HEK293 (cell line): ENCODE results near the gene NCAPD3.

Experiments used
- EGR2 ChIP-seq: fragments of 450-650 bp; formaldehyde crosslinking; IDR thresholded peaks from 2 replicates; pipeline ENCODE4 v1.5.1; 2016; ENCODE audit warnings: low read depth, missing biosample characterization, missing genetic modification characterization
- GLI2 ChIP-seq: fragments of 450-650 bp; formaldehyde crosslinking; IDR thresholded peaks from 2 replicates; pipeline ENCODE4; 2017; ENCODE audit warnings: missing biosample characterization, missing genetic modification characterization, low read depth, borderline replicate concordance
- KLF16 ChIP-seq: fragments of 450-650 bp; formaldehyde crosslinking; IDR thresholded peaks from 2 replicates; pipeline ENCODE4 v1.5.1; 2017; ENCODE audit warnings: missing biosample characterization, missing genetic modification characterization
- KLF7 ChIP-seq: fragments of 450-650 bp; formaldehyde crosslinking; IDR thresholded peaks from 2 replicates; pipeline ENCODE4 v1.5.1; 2016; ENCODE audit warnings: missing biosample characterization, missing genetic modification characterization, borderline replicate concordance
- TRIM28 ChIP-seq: IDR thresholded peaks from 2 replicates; pipeline ENCODE4 v1.6.1; 2011; ENCODE audit warnings: low read length, control low read depth, borderline replicate concordance
- ZBTB7A ChIP-seq: fragments of 450-650 bp; formaldehyde crosslinking; IDR thresholded peaks from 2 replicates; pipeline ENCODE4 v1.5.1; 2016; ENCODE audit warnings: low read depth, missing biosample characterization, missing genetic modification characterization
- ZFHX2 ChIP-seq: fragments of 450-650 bp; formaldehyde crosslinking; conservative IDR thresholded peaks from 2 replicates; pipeline ENCODE4 v1.5.1; 2016; ENCODE audit warnings: missing biosample characterization, missing genetic modification characterization
- ZNF140 ChIP-seq: fragments of 450-650 bp; formaldehyde crosslinking; IDR thresholded peaks from 2 replicates; pipeline ENCODE4 v1.5.1; 2016; ENCODE audit warnings: missing biosample characterization, missing genetic modification characterization
- ZNF155 ChIP-seq: fragments of 450-650 bp; formaldehyde crosslinking; IDR thresholded peaks from 2 replicates; pipeline ENCODE4 v1.5.1; 2016; ENCODE audit warnings: missing biosample characterization, missing genetic modification characterization
- ZNF184 ChIP-seq: fragments of 450-650 bp; IDR thresholded peaks from 2 replicates; pipeline ENCODE4 v1.5.1; 2018; ENCODE audit warnings: missing biosample characterization, mild to moderate bottlenecking, missing genetic modification characterization
- ZNF202 ChIP-seq: fragments of 450-650 bp; formaldehyde crosslinking; IDR thresholded peaks from 2 replicates; pipeline ENCODE4 v1.5.1; 2016; ENCODE audit warnings: missing biosample characterization, missing genetic modification characterization, borderline replicate concordance
- ZNF302 ChIP-seq: fragments of 450-650 bp; formaldehyde crosslinking; IDR thresholded peaks from 2 replicates; pipeline ENCODE4 v1.5.1; 2016; ENCODE audit warnings: missing biosample characterization, missing genetic modification characterization, low read depth
- ZNF561 ChIP-seq: fragments of 450-650 bp; IDR thresholded peaks from 2 replicates; pipeline ENCODE4 v1.5.1; 2018; ENCODE audit warnings: missing biosample characterization, missing genetic modification characterization, borderline replicate concordance
- ZNF600 ChIP-seq: fragments of 450-650 bp; formaldehyde crosslinking; IDR thresholded peaks from 2 replicates; pipeline ENCODE4 v1.5.1; 2016; ENCODE audit warnings: missing biosample characterization, missing genetic modification characterization
- ZNF658 ChIP-seq: fragments of 450-650 bp; formaldehyde crosslinking; IDR thresholded peaks from 2 replicates; pipeline ENCODE4; 2016; ENCODE audit warnings: missing biosample characterization, missing genetic modification characterization
- ZNF707 ChIP-seq: fragments of 450-650 bp; formaldehyde crosslinking; IDR thresholded peaks from 2 replicates; pipeline ENCODE4 v1.5.1; 2016; ENCODE audit warnings: missing biosample characterization, missing genetic modification characterization
- ZNF76 ChIP-seq: fragments of 450-650 bp; formaldehyde crosslinking; IDR thresholded peaks from 2 replicates; pipeline ENCODE4; 2016; ENCODE audit warnings: low read depth, missing biosample characterization, missing genetic modification characterization, borderline replicate concordance
- ZNF776 ChIP-seq: fragments of 450-650 bp; formaldehyde crosslinking; IDR thresholded peaks from 2 replicates; pipeline ENCODE4 v1.5.0; 2017; ENCODE audit warnings: missing biosample characterization, missing genetic modification characterization, borderline replicate concordance
- ZNF791 ChIP-seq: fragments of 450-650 bp; formaldehyde crosslinking; IDR thresholded peaks from 2 replicates; pipeline ENCODE4 v1.5.1; 2016; ENCODE audit warnings: missing biosample characterization, missing genetic modification characterization
- TF ChIP-seq, protein P1 (sequence below): fragments of 450-650 bp; formaldehyde crosslinking; IDR thresholded peaks from 2 replicates; pipeline ENCODE4 v1.5.1; 2016; ENCODE audit warnings: missing biosample characterization, missing genetic modification characterization
- TF ChIP-seq, protein P2 (sequence below): fragments of 450-650 bp; formaldehyde crosslinking; conservative IDR thresholded peaks from 2 replicates; pipeline ENCODE4 v1.5.1; 2016; ENCODE audit warnings: low read depth, missing biosample characterization, missing genetic modification characterization
- TF ChIP-seq, protein P3 (sequence below): fragments of 450-650 bp; formaldehyde crosslinking; IDR thresholded peaks from 2 replicates; pipeline ENCODE4 v1.5.1; 2016; ENCODE audit warnings: missing biosample characterization, missing genetic modification characterization
- TF ChIP-seq, protein P4 (sequence below): IDR thresholded peaks from 2 replicates; pipeline ENCODE4 v1.6.1; 2011; ENCODE audit warnings: mild to moderate bottlenecking, low read depth, low read length, borderline replicate concordance
- TF ChIP-seq, protein P5 (sequence below): fragments of 450-650 bp; formaldehyde crosslinking; IDR thresholded peaks from 2 replicates; pipeline ENCODE4; 2016; ENCODE audit warnings: missing biosample characterization, missing genetic modification characterization
- TF ChIP-seq, protein P6 (sequence below): fragments of 450-650 bp; formaldehyde crosslinking; IDR thresholded peaks from 2 replicates; pipeline ENCODE4 v1.5.1; 2017; ENCODE audit warnings: missing biosample characterization, missing genetic modification characterization

NCAPD3 gene

DNA sequence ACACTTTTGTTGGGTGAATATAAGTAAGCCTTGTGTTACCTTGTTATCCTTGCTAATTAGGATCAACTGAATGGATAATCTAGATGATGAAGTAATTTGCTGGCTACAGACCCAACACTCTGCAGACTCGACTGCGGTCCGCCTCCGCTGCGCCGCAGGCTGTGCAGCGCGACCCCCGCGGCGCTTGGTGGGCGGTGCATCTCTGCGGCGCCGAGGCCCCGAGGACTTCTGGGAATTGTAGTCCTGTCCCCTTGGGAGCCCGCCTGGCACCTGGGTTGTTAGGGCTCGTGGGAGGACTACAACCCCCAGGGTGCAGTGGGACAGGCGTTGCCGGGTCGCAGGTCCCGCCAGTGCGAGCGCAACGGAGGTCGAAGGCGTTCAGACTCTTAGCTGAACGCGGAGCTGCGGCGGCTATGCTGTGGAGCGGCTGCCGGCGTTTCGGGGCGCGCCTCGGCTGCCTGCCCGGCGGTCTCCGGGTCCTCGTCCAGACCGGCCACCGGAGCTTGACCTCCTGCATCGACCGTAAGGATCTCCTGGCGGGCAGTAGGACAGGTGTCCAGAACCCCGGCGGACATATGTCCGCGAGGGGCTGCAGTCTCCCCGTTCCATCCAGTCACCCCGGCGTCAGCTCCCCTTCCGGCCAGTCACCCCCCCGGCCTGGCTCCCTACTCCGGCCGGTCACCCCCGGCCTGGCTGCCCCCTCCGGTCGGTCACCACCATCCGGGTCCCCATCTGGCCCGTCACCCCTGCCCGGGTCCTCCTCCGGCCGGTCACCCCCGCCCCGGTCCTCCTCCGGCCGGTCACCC is 29.6 kb upstream of the NCAPD3 start, which contains the start of the genes ACAD8 and THYN1 (continued):
- TF ChIP-seq, protein P1, sequence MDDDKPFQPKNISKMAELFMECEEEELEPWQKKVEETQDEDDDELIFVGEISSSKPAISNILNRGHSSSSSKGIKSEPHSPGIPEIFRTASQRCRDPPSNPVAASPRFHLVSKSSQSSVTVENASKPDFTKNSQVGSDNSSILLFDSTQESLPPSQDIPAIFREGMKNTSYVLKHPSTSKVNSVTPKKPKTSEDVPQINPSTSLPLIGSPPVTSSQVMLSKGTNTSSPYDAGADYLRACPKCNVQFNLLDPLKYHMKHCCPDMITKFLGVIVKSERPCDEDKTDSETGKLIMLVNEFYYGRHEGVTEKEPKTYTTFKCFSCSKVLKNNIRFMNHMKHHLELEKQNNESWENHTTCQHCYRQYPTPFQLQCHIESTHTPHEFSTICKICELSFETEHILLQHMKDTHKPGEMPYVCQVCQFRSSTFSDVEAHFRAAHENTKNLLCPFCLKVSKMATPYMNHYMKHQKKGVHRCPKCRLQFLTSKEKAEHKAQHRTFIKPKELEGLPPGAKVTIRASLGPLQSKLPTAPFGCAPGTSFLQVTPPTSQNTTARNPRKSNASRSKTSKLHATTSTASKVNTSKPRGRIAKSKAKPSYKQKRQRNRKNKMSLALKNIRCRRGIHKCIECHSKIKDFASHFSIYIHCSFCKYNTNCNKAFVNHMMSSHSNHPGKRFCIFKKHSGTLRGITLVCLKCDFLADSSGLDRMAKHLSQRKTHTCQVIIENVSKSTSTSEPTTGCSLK (tag by site-specific recombination) = no peak
- TF ChIP-seq ZBTB7A (tag by site-specific recombination) = peak; percentile 21; the same call in 1 of the 2 replicates
- 0 out of 2 replicates have a peak, but pooled peaks have one; percentile 86 for TF ChIP-seq ZNF600 (tag by site-specific recombination)
- no peak for TF ChIP-seq ZNF561 (tag by site-specific recombination)
- no peak for TF ChIP-seq ZNF707 (tag by site-specific recombination)
- TF ChIP-seq ZNF202 (tag by site-specific recombination) = no peak
- no peak for TF ChIP-seq GLI2 (tag by site-specific recombination)
- peak; percentile 81; the same call in 1 of the 2 replicates for TF ChIP-seq EGR2 (tag by site-specific recombination)
- TF ChIP-seq KLF16 (tag by site-specific recombination) = peak; percentile 83
- TF ChIP-seq ZNF658 (tag by site-specific recombination) = no peak
- TF ChIP-seq ZFHX2 = peak; percentile 86
- TF ChIP-seq ZNF791 = no peak
- TF ChIP-seq, protein P2, sequence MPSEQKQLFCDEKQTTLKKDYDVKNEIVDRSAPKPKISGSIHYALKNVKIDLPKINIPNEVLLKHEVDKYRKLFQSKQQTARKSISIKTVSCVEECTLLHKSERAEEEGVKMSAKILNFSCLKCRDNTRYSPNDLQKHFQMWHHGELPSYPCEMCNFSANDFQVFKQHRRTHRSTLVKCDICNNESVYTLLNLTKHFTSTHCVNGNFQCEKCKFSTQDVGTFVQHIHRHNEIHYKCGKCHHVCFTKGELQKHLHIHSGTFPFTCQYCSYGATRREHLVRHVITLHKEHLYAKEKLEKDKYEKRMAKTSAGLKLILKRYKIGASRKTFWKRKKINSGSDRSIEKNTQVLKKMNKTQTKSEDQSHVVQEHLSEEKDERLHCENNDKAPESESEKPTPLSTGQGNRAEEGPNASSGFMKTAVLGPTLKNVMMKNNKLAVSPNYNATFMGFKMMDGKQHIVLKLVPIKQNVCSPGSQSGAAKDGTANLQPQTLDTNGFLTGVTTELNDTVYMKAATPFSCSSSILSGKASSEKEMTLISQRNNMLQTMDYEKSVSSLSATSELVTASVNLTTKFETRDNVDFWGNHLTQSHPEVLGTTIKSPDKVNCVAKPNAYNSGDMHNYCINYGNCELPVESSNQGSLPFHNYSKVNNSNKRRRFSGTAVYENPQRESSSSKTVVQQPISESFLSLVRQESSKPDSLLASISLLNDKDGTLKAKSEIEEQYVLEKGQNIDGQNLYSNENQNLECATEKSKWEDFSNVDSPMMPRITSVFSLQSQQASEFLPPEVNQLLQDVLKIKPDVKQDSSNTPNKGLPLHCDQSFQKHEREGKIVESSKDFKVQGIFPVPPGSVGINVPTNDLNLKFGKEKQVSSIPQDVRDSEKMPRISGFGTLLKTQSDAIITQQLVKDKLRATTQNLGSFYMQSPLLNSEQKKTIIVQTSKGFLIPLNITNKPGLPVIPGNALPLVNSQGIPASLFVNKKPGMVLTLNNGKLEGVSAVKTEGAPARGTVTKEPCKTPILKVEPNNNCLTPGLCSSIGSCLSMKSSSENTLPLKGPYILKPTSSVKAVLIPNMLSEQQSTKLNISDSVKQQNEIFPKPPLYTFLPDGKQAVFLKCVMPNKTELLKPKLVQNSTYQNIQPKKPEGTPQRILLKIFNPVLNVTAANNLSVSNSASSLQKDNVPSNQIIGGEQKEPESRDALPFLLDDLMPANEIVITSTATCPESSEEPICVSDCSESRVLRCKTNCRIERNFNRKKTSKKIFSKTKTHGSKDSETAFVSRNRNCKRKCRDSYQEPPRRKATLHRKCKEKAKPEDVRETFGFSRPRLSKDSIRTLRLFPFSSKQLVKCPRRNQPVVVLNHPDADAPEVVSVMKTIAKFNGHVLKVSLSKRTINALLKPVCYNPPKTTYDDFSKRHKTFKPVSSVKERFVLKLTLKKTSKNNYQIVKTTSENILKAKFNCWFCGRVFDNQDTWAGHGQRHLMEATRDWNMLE = no peak
- TF ChIP-seq TRIM28 = peak; percentile 61; the same call in 1 of the 2 replicates
- TF ChIP-seq ZNF776 (tag by site-specific recombination) = no peak
- TF ChIP-seq, protein P3, sequence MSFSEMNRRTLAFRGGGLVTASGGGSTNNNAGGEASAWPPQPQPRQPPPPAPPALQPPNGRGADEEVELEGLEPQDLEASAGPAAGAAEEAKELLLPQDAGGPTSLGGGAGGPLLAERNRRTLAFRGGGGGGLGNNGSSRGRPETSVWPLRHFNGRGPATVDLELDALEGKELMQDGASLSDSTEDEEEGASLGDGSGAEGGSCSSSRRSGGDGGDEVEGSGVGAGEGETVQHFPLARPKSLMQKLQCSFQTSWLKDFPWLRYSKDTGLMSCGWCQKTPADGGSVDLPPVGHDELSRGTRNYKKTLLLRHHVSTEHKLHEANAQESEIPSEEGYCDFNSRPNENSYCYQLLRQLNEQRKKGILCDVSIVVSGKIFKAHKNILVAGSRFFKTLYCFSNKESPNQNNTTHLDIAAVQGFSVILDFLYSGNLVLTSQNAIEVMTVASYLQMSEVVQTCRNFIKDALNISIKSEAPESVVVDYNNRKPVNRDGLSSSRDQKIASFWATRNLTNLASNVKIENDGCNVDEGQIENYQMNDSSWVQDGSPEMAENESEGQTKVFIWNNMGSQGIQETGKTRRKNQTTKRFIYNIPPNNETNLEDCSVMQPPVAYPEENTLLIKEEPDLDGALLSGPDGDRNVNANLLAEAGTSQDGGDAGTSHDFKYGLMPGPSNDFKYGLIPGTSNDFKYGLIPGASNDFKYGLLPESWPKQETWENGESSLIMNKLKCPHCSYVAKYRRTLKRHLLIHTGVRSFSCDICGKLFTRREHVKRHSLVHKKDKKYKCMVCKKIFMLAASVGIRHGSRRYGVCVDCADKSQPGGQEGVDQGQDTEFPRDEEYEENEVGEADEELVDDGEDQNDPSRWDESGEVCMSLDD (tag by site-specific recombination) = peak; percentile 74
- no peak for TF ChIP-seq ZNF140 (tag by site-specific recombination)
- TF ChIP-seq, protein P4, sequence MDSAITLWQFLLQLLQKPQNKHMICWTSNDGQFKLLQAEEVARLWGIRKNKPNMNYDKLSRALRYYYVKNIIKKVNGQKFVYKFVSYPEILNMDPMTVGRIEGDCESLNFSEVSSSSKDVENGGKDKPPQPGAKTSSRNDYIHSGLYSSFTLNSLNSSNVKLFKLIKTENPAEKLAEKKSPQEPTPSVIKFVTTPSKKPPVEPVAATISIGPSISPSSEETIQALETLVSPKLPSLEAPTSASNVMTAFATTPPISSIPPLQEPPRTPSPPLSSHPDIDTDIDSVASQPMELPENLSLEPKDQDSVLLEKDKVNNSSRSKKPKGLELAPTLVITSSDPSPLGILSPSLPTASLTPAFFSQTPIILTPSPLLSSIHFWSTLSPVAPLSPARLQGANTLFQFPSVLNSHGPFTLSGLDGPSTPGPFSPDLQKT = no peak
- TF ChIP-seq, protein P5, sequence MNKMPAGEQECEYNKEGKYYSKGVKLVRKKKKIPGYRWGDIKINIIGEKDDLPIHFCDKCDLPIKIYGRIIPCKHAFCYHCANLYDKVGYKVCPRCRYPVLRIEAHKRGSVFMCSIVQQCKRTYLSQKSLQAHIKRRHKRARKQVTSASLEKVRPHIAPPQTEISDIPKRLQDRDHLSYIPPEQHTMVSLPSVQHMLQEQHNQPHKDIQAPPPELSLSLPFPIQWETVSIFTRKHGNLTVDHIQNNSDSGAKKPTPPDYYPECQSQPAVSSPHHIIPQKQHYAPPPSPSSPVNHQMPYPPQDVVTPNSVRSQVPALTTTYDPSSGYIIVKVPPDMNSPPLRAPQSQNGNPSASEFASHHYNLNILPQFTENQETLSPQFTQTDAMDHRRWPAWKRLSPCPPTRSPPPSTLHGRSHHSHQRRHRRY (tag by site-specific recombination) = no peak
- TF ChIP-seq ZNF184 (tag by site-specific recombination) = no peak
- no peak for TF ChIP-seq ZNF302 (tag by site-specific recombination)
- TF ChIP-seq KLF7 (tag by site-specific recombination) = peak; percentile 82; the same call in 1 of the 2 replicates
- no peak for TF ChIP-seq ZNF155 (tag by site-specific recombination)
- TF ChIP-seq ZNF76 (tag by site-specific recombination) = peak; percentile 97
- TF ChIP-seq, protein P6, sequence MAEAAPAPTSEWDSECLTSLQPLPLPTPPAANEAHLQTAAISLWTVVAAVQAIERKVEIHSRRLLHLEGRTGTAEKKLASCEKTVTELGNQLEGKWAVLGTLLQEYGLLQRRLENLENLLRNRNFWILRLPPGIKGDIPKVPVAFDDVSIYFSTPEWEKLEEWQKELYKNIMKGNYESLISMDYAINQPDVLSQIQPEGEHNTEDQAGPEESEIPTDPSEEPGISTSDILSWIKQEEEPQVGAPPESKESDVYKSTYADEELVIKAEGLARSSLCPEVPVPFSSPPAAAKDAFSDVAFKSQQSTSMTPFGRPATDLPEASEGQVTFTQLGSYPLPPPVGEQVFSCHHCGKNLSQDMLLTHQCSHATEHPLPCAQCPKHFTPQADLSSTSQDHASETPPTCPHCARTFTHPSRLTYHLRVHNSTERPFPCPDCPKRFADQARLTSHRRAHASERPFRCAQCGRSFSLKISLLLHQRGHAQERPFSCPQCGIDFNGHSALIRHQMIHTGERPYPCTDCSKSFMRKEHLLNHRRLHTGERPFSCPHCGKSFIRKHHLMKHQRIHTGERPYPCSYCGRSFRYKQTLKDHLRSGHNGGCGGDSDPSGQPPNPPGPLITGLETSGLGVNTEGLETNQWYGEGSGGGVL (tag by site-specific recombination) = no peak
